CD4-positive, alpha-beta T cell treated with Interferon alpha-2 for 1 hour (primary cell): ENCODE results near the gene CDCA8.
"Not testable (repeated sequence)": the region's sequence is repeated elsewhere in the genome, so short reads cannot be mapped to it uniquely, and the experiment has no call there.

Source experiments
- DNase-seq, 2 donors: peaks; one replicate each; pipeline ENCODE4 v3.0.0-alpha.2; 2020 to 2022

CDCA8 gene

GRCh38 chr1:37676281-37677142 lies 15.8 kb upstream of the CDCA8 start:
- no peak for DNase-seq

- no peak for DNase-seq
Measured at GRCh38 chr1:37677143-37677439, 15.2 kb upstream of the CDCA8 start.

- DNase-seq, result no peak
Measured at GRCh38 chr1:37677808-37678207, 14.5 kb upstream of the CDCA8 start.

GRCh38 chr1:37680933-37681332 lies 11.4 kb upstream of the CDCA8 start:
- no peak for DNase-seq

- peak; percentile 69 to 82 for DNase-seq
Measured at GRCh38 chr1:37682334-37682987, 9.9 kb upstream of the CDCA8 start.

- DNase-seq, result not testable (repeated sequence)
Measured at GRCh38 chr1:37684182-37684581, 8.1 kb upstream of the CDCA8 start.

GRCh38 chr1:37685722-37686121 lies 6.6 kb upstream of the CDCA8 start:
- no peak for DNase-seq

- not testable (repeated sequence) for DNase-seq
Measured at GRCh38 chr1:37687764-37688163, 4.6 kb upstream of the CDCA8 start.

GRCh38 chr1:37688926-37689325 lies 3.4 kb upstream of the CDCA8 start:
- no peak for DNase-seq

- DNase-seq, result peak in 1 of 2 donors; percentile 20
Measured at GRCh38 chr1:37691497-37692077, 729 bp upstream of the CDCA8 start.

GRCh38 chr1:37692834-37693175 lies 489 bp downstream of the CDCA8 start:
- DNase-seq, result no peak

GRCh38 chr1:37697090-37697489 lies 4.8 kb downstream of the CDCA8 start:
- DNase-seq, result no peak

- DNase-seq, result no peak
Measured at GRCh38 chr1:37697737-37698136, 5.4 kb downstream of the CDCA8 start.

- peak in 1 of 2 donors; percentile 25 for DNase-seq
Measured at GRCh38 chr1:37699147-37699546, 6.8 kb downstream of the CDCA8 start.

- no peak for DNase-seq
Measured at GRCh38 chr1:37701051-37701450, 8.7 kb downstream of the CDCA8 start.

- DNase-seq, result no peak
Measured at GRCh38 chr1:37703061-37703460, 10.7 kb downstream of the CDCA8 start.

GRCh38 chr1:37704966-37705365 lies 12.7 kb downstream of the CDCA8 start:
- DNase-seq, result no peak

- no peak for DNase-seq
Measured at GRCh38 chr1:37705399-37705798, 13.1 kb downstream of the CDCA8 start.

GRCh38 chr1:37708471-37708870 lies 16.2 kb downstream of the CDCA8 start:
- DNase-seq, result no peak

- DNase-seq, result no peak
Measured at GRCh38 chr1:37714226-37714625, 21.9 kb downstream of the CDCA8 start.

GRCh38 chr1:37714689-37715088 lies 22.4 kb downstream of the CDCA8 start:
- no peak for DNase-seq

- no peak for DNase-seq
Measured at GRCh38 chr1:37716321-37716720, 24.0 kb downstream of the CDCA8 start.

- DNase-seq, result no peak
Measured at GRCh38 chr1:37717631-37718030, 25.3 kb downstream of the CDCA8 start.

GRCh38 chr1:37718181-37718900 lies 26.0 kb downstream of the CDCA8 start:
- DNase-seq, result no peak
